RPMI7951 (cell line): ENCODE data around the gene LIMS2. TPM values are rescaled to one million over a fixed set of nuclear protein-coding genes. Genes with fewer than 3 reads are reported as not detected.
A peak's percentile ranks its signal among the peaks of the same experiment; 100 is the strongest.

Experiments
- DNase-seq: peaks from one replicate; pipeline ENCODE4 v3.0.0-alpha.2; 2012; ENCODE audit warnings: low read depth
- total RNA-seq: library from RNA; depleted of rRNA; stranded (reverse); fragments of >200 nt; shearing (Covaris generic); gene quantifications from 2 replicates; pipeline ENCODE4 v1.2.3, GENCODE V29; 2014

Gene LIMS2
- total RNA-seq, 1 experiment from 2014 or later = 3.8 TPM

DNA sequence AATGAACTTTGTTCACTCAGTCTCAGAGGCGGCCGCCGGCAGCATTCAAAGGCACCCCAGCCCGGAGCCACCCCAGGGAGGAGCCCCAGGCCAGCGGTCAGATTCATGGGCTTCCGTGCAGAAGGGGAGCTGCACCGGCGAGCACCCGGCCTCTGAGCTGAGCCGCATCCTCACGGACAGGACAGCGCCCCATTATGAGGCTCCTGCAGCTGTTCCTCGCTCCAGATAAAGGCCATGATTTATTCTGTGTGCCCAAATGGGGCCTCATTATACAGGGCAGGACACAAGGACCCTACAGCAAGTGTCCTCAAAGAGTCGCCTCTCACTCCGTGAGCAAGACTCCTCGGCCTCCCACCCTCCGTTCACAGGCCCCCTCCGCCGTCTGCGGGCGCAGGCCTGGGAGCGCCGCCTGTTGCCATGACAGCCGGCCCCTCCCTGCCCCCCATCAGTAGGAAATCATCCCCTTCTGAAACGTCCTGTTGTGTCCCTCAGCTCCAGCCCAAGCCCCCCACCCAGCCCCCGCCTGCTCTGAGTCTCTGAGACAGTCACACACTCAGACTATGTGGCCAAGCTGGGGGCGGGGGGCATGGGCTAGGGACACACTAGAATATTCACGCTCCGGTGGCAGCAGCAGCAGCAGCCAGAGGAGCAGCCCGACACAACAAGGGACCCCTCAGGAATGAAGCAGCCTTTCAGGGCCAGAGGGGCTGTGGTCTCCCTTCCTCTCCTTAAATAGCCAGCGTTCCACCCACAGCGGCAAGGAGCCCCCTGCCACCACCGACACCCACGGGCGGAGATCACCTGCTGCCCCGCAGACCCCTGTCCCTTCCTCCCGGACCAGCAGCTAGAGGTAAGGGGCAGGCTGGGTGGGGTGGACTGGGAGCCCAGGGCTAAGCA lies 29.7 kb downstream of the LIMS2 start, which contains the start of gene GPR17:
Gene GPR17 (plus strand): TSS at position 759 of the 897 bp plus-strand sequence. CDS start 4,583 bp downstream, outside the sequence.
- DNase-seq = no peak

DNA sequence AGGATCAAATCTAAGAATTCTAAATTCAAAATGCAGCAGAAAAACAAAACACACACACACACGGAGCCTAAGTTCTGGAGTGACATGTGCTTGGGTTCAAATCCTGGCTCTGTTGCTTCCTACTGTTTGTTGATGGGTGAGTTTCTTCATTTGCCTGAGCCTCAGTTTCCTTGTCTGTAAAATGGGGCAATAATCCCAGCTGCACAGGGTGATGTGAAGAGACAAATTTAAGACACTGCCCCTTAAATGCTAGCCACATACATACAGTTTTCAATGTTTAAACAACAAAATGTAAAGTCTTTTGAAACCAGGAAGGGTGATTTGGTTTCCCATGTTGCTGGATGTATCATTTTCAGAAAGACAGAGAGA lies 30.3 kb downstream of the LIMS2 start:
- DNase-seq = no peak

DNA sequence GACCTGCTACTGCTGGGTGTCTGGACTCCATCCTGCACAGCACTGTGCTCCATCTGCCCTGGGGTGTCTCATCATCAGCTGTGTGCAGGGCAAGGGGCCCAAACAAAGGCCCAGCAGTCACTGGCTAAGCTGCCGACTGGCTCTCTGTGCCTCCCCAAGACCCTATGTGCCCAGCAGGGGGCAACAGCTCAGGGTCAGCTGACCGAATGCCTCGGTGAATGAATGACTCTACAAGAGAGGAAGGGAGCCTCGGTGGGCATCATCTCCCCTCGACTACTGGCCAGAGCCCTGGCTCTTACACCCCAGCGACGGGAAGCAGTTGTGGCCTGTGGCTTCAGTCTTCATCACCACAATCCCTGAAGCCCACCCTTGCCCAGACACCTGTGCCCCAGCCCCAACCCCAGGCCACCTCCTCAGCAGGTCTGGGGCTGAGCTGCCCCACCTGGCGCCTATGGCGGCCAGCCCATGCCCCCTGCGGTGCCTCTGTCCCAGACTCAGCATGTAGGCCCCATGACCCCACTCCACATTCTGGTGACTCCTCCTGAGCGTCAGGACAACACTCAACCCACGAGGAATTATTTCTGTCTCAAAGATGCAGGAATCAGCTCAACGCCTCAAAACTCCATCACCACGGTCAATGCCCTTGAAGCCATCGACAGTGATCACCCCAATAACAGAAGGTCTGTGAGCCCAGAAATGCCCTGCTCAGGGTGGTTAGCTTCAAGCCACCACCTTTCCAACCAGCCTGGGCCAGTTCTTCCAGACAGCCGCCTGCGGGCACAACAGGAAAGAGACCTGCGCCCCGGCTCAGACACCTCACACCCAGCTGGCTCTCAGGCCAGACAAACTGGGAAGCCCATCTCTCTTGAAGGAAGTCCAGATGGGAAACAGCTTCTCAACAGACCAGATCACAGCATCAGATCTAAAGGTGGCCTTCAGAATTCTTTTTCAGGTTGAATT lies 31.0 kb downstream of the LIMS2 start:
- DNase-seq = no peak

DNA sequence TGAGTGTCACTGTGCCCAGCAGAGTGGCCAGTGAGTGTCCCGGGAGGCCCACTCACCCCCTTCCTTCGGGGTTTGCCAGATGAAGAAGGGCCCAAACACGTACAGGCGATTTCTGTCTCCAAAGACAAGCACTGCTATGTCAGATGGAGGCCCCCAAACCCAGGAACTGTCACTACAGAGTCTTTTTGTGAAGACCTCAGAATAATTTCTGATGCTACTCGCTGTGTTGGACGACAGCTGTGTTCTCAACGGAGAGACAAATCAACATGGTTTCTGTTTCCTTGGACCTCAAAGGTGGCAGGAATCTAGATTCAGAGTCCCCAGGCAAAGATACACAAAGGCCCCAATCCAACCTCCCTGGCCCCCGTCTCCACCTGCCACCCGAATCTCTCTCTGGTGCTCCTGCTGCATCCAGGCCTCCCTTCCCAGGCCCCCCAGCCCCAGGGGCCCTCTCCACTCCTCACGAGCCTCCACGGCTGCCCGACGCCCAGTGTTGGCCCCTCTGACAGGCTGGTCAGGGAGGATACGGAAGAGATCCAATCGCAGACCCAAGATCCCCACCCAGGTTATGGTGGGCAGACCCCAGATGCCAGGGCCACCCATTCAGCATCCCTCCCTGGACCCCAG lies 31.8 kb downstream of the LIMS2 start:
- DNase-seq = no peak

DNA sequence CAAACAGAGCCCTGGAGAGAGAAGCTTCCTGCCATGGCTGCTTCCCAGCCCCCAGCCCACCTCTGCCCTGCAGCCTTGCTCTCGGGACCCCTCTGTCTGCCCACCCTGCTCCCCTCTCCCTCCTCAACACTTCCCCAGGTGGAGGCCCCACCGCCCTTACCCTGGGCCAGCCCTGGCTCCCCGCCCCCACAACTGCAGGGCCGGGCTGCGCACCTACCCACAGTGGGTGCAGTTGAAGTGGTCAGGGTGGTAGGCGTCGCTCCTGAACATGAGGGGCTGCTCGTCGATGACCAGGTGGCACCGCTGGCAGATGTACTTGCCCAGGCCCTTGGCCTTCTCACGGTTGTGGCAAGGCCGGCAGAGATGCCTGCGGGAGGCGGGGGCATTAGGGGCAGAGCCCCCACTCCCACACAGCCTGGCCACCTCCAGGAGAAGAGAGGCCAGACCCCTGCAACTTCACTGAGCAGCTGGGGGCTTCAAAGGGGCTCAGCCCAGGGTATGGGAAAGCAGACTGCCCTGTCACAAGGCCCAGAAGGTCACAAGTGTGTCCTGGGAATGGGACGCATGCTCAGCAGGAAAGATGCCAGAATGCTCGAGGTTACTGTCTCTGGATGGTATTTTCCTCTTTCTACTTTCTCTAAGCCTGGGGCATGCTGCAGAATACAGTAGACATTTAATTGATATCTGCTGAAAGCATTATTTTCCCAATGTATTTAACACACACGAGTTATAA lies 32.5 kb downstream of the LIMS2 start:
- no peak for DNase-seq

DNA sequence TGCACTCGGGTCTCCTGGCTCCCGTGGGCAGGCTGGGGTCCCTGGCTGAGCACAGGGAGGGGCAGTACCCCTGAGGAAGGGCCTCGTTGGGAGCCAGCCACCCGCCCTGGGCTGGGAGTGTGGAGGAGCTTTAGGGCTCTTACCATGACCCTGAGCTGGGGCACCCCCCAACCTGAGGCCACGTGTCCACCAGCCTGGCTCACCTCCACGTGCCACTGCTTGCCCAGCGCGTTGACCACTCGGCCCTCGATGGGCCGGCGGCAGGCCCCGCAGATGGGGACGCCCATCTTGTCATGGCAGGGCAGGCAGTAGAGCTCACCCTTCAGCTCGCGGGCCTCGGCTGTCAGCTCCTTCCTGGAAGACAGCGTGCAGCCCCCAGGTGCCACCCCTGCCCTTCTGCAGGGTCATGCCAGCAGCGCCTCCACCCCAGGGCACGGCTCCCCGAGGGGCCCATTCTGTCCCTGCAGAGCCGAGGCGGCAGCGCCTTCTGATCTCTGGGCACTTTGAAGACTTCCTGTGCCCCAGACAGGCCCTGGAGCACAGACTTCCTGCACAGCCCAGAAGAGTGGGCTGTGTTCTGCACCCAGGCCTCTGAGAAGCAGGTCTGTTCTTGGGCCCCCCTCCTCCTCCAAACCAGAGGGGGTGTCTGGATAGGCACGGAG lies 33.4 kb downstream of the LIMS2 start:
- no peak for DNase-seq

DNA sequence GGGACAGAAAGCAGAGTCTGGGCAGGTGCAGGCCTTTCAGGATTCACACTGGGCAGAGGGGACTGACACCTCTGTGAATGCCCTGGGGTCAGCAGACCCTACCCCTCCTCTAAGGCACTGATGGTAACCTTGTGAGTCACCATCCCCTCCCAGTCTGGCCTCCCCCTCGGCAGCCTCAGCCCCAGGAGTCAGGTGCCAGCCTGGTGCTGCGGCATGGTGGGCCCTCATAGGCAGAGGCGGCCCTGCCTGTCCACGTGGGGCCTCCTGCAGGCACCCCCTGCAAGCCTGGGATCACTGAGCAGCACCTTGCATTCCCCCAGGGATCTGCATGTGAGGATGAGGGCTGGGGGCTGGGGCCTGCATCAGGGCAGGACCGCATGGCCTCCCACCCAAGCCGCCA lies 34.2 kb downstream of the LIMS2 start:
- DNase-seq = no peak

DNA sequence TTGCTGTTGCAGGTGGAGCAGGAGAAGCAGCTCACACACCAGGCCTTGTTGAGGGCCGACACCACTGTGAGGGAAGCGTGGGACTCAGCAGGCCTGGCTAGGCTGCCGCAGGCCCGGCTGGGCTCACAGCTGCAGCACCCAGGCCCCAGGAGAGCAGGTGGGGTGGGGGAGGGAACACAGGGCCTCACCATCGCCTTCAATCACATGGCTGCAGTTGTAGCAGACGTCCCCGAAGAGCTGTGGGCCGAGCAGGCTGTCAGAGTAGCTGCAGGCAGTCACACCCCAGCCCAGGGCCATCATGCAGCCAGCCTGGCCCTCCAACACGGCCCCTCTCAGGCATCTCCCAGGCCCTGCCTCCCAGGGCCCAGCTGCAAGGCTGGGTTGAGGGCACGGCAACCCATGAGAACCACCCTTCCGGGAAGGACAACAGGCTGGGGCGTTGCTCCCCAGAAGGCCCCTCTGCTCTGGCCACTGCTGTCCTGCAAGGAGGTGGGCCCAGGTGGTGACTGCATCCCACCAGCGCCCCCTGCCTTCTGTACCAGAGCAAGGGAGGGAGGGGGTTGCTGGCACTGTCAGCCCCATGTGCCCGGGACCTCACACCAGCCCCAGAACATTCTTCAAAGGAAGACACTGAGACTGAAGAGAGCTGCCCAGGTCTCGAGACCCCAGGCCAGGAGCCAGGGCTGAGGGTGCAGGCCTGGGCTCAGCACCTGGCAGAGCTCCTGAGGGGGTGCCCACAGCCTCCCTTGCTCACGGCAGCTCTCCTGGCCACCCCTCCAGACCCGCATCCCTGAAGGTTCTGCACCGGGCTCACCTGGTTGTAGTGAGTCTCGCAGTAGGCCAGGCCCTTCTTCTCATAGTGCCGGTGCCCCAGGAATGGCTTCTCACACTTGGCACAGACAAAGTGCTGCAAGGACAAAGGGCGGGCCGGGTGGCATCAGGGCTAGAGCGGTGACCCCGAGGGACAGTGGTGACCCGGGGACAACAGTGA lies 35.0 kb downstream of the LIMS2 start:
- DNase-seq = no peak

DNA sequence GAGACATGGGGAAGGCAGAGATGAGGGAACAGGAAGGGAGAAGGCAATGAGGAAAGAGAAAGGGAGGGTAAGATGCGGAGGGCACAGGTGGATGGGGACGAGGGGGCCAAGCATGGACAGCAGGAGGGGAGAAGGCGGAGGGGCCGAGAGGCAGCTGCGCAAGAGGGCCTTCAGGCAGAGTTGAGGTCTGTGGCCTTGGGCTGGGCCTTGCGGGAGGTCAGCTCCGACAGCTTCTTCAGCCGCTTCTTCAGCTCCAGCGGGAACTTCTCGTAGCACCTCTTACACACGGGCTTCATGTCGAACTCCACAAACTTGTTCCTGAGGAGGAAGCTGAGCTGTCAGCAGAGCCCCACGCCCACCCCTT lies 36.2 kb downstream of the LIMS2 start:
- no peak for DNase-seq

DNA sequence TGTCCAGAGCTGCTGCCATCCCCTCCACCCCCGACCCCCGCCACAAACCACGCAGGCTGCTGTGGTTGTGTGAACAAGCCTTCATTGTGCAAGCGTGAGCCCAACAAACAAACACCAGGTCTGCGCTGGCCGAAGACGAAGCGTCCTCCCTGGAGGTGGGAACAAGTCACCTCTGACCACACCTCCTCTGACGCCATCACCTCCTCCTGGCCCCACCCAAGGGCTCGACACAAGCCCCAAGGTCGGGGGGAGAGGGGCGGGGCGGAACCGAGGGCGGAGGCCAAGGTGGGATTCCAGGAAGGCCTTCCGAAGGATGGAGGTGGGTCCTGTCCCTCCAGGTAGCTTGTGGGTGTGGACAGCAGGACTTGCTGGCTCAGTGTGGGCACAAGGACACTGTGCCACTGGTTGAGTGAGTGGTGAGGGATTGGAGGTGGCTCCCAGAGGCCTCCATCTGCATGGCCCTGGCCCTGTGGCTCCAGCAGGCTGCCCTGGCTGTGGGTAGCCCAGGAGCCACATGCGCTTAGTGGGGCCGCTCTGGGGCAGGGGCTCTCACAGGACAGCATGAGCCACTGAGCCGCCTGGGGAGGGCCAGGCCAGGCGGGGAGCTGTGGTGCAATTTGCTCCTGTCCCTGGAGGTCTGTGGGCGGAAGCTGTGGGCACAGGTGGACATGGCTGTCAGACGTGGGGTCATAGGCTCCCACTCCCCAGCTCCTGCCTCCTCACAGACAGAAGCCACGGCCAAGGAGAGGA lies 36.8 kb downstream of the LIMS2 start:
- DNase-seq = no peak

DNA sequence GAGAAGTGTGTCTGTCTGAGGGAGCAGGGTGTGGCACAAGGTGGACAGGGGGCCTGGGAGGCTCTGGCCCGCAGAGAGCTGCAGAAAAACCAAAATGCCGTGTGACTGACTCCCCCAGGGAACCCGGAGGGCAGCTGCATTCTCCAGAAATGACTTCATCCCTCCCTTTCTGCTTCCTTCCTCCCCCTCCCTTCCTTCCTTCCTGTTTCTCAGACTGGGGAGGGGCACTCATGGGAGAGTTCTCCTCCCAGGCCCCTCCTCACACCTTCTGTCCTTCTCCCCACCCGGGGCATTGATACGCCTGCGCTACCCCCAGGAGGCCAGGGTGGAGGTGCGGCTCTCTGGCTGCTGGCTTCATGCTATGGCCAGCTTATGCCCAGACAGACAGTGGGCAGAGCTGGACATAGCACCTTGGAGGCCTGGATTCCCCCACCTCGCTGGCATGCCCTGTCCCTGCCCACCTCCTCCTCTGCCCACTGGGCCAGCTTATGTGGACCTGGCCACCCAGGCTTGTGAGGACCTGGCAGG lies 37.5 kb downstream of the LIMS2 start:
- DNase-seq = peak; percentile 96

DNA sequence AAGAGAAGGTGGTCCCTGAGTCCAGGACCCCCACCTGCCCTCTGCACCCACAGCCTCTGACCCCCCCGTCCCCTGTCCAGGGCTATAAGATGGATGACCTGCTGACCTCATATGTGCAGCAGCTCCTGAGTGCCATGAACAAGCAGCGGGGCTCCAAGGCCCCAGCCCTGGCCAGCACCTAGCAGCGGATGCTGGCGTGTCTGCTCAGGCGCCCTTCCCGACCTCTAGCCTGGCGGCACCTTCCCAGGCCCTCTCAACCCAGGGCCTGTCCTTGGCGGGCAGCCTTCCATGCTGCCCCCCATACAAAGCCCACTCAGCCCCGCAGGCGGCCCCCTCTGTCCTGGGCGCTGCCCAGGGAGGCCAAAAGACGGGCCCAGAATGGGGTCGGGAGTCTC lies 38.1 kb downstream of the LIMS2 start:
- no peak for DNase-seq

DNA sequence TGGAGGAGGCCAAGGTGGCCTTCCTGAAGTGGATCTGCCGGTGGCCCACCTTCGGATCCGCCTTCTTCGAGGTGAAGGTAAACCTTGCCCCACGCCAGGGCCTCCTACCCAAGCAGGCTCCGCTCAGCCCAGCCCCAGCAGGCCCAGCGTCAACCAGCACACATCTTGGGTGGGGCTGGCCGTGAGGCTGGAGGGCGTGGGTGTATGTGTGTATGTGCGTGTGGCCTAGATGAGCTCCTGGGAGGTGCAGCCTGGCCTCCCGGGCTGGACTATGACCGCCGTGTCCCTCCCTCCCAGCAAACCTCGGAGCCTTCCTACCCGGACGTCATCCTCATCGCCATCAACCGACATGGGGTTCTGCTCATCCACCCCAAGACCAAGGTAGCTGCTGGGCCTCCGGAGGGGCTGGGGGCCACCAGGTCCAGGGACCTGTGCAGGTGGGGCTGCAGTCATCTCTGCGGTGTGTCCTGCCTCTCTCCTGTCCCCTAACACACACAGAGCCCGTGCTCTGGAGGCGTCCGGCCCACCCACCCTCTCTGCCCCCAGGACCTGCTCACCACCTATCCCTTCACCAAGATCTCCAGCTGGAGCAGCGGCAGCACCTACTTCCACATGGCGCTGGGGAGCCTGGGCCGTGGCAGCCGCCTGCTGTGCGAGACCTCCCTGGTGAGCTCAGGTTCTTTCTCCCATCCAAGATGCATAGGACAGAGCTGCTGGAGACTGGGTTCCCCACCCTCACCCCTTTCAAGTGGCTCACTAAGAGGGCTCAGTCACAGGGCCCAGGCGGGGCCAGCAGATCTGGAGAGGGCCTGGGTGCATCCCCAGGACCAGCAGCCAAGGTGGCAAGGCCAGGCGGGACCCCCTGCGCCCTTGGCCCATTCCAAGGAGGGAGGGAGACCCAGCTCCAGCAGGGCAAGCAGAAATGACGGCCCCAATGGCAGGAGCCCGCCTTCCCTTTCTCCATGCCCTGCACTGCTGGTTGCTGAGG lies 38.8 kb downstream of the LIMS2 start:
- DNase-seq = no peak

DNA sequence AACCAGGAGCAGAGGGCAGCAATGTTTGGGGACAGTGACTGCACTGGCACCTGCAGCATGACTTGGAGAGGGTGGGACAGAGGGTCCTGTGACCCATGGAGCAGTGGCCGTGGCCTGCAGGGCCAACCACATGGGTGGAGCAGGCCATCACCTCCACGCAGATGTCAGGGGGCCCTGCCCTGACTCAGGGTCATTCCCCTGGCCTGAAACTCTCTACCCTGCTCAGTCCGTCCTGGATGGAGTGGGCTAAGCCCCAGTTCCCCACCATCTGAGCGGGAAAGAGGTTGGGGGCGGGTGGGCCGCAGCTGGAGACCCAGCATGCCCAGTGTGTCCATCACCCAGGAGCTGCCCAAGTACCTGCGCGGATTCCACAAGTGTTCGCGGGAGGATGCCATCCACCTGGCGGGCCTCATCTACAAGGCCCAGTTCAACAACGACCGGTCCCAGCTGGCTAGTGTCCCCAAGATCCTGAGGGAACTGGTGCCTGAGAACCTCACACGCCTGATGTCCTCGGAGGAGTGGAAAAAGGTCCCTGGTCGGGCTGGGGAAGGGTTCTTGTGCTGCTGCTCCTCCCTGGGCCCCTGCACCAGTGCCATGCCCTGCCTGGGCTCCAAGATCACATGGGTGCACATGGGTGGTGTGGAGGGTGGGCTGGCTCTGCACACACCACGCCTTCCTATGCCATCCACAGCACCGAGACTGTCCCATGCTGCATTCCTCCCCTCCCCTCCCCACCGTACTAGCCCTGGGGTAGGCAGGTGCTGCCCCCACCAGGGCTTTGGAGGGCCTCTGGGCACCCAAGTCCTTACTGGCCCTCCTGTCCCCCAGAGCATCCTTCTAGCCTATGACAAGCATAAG lies 39.7 kb downstream of the LIMS2 start:
- no peak for DNase-seq

DNA sequence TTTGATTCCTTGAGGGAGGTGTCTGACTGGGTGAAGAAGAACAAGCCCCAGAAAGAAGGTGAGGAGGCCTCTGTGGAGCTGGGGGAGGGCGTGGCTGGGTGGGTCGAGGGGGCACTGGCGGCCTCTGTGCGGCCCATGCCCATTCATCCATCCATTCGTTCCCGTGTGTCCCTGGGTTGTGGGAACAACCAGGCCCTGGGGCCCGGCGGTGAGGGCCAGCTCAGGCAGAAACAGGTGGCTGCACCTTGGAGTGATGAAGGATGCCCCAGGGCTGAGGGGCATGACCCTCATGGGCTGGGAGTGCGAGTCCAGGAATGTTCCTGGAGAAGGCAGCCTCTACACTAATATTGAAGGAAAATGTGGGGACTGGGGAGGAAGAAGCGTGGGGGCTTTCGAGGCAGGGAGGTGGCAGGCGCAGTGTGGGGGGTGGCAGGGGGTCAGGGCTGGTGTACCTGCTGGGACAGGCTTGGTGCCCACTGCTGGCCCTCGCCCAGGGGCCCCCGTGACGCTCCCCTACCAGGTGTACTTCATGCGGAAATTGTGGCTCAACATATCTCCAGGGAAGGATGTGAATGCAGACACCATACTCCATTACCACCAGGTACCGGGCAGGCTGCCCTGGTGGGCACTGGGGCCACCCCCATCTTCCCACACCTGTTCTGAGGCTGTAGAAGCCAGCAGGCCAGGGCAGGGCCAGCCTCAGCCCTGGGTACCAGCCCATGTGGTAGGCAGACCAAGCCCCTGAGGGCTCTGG lies 40.5 kb downstream of the LIMS2 start:
- DNase-seq = no peak
